ENCODE data around the gene ACE.

ACE gene

GRCh38 chr17:63517825-63518534 is 41.1 kb downstream of the ACE start:
- Histone ChIP-seq H3K27ac (no peak overlapping the region), H3K36me3 (no peaks in the 10 kb centered on the region), H3K27me3 (peaks cover 67% of the 10 kb centered on the region), H3K4me1 (ENCODE audit: control insufficient read depth in 1 of 2, insufficient read depth in 1 of 2, low read depth in 1 of 2, low read length in 1 of 2) (no peaks in the 10 kb centered on the region), H3K9me3 (no peaks in the 10 kb centered on the region), H3K4me3 (ENCODE audit: low read depth in 1 of 2, low read length in 1 of 2) (no peak overlapping the region)
- no peak for TF ChIP-seq CTCF (IDR thresholded peaks at IDR 0.05)

GRCh38 chr17:63519116-63519881 is 42.4 kb downstream of the ACE start:
- H3K4me3 ChIP-seq (ENCODE audit: low read depth in 1 of 2, low read length in 1 of 2) = no peak overlapping the region

GRCh38 chr17:63519972-63520882 is 43.4 kb downstream of the ACE start:
- Histone ChIP-seq H3K4me3 (ENCODE audit: low read depth in 1 of 2, low read length in 1 of 2) (no peak overlapping the region), H3K4me1 (ENCODE audit: control insufficient read depth in 1 of 2, insufficient read depth in 1 of 2, low read depth in 1 of 2, low read length in 1 of 2) (no peaks in the 10 kb centered on the region), H3K36me3 (no peaks in the 10 kb centered on the region), H3K27me3 (peaks cover 83% of the 10 kb centered on the region), H3K9me3 (no peaks in the 10 kb centered on the region), H3K27ac (no peak overlapping the region)
- no peak for TF ChIP-seq CTCF (IDR thresholded peaks at IDR 0.05)

More at GRCh38 chr17:63519116-63519881, 42.4 kb downstream of the ACE start:
- Histone ChIP-seq H3K36me3 (no peaks in the 10 kb centered on the region), H3K27me3 (peaks cover 80% of the 10 kb centered on the region), H3K4me1 (ENCODE audit: control insufficient read depth in 1 of 2, insufficient read depth in 1 of 2, low read depth in 1 of 2, low read length in 1 of 2) (no peaks in the 10 kb centered on the region), H3K9me3 (no peaks in the 10 kb centered on the region), H3K27ac (no peak overlapping the region)
- no peak for TF ChIP-seq CTCF (IDR thresholded peaks at IDR 0.05)

- H3K4me3 ChIP-seq (ENCODE audit: low read depth in 1 of 2, low read length in 1 of 2) = no peak within 1 kb of the TSS
- H3K27me3 ChIP-seq = peaks cover 83% of the 10 kb centered on the region
- H3K9me3 ChIP-seq = no peaks in the 10 kb centered on the region
- no peaks in the 10 kb centered on the region for H3K36me3 ChIP-seq
- TF ChIP-seq CTCF (IDR thresholded peaks at IDR 0.05) = no peak
- no peaks in the 10 kb centered on the region for H3K4me1 ChIP-seq (ENCODE audit: control insufficient read depth in 1 of 2, insufficient read depth in 1 of 2, low read depth in 1 of 2, low read length in 1 of 2)
- no peak within 1 kb of the TSS for H3K27ac ChIP-seq
Observed at GRCh38 chr17:63523253-63523855, 46.5 kb downstream of the ACE start, which contains the start of gene KCNH6. Gene KCNH6, plus strand, starts transcription at chr17:63523358. Its CDS starts 56 bp downstream, at chr17:63523414.

GRCh38 chr17:63524051-63524450 is 47.2 kb downstream of the ACE start:
- no peak for TF ChIP-seq CTCF (IDR thresholded peaks at IDR 0.05)
- no peaks in the 10 kb centered on the region for H3K4me1 ChIP-seq (ENCODE audit: control insufficient read depth in 1 of 2, insufficient read depth in 1 of 2, low read depth in 1 of 2, low read length in 1 of 2)
- no peaks in the 10 kb centered on the region for H3K36me3 ChIP-seq
- H3K27me3 ChIP-seq = peaks cover 81% of the 10 kb centered on the region
- H3K9me3 ChIP-seq = no peaks in the 10 kb centered on the region
- no peak overlapping the region for H3K27ac ChIP-seq
- no peak overlapping the region for H3K4me3 ChIP-seq (ENCODE audit: low read depth in 1 of 2, low read length in 1 of 2)
